Measurements from ENCODE around the gene CD34. TPM values are rescaled to one million over a fixed set of nuclear protein-coding genes. Genes with fewer than 3 reads are reported as not detected.

CD34 gene, protein sequence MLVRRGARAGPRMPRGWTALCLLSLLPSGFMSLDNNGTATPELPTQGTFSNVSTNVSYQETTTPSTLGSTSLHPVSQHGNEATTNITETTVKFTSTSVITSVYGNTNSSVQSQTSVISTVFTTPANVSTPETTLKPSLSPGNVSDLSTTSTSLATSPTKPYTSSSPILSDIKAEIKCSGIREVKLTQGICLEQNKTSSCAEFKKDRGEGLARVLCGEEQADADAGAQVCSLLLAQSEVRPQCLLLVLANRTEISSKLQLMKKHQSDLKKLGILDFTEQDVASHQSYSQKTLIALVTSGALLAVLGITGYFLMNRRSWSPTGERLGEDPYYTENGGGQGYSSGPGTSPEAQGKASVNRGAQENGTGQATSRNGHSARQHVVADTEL
- 10 to 100 TPM; 15.7 to 80.6 (median 22.2) TPM for total RNA-seq

GRCh38 chr1:207910591-207911354 lies at the start of gene CD34:
TSS of gene CD34 (minus strand) at chr1:207911125. CDS start at chr1:207911080, 45 bp downstream.
- TF ChIP-seq CTCF (IDR thresholded peaks at IDR 0.05), result no peak
- no peak for TF ChIP-seq POLR2A (IDR thresholded peaks at IDR 0.05)
- peak; percentile 21 to 61 (median 34) for TF ChIP-seq POLR2AphosphoS5 (IDR thresholded peaks at IDR 0.05)
- H3K4me1 ChIP-seq, result peaks cover 0 to 11% of the 10 kb centered on the region in 2 donors
- intact Hi-C loops (cut with DNase I; ENCODE audit: low total_unique reads), result no loop called here
- no peaks in the 10 kb centered on the region for H3K9me3 ChIP-seq
- peak within 1 kb of the TSS; percentile 56 to 92 for H3K27ac ChIP-seq
- DNase-seq (ENCODE audit: low spot score in 2 of 2), result no peak
- H3K36me3 ChIP-seq, result no peaks in the 10 kb centered on the region
- peaks cover 3 to 5% of the 10 kb centered on the region in 2 donors for H3K27me3 ChIP-seq
- H3K4me3 ChIP-seq, result peak within 1 kb of the TSS; percentile 53 to 83 (median 80)

- H3K27me3 ChIP-seq, result no peaks in the 10 kb centered on the region
- H3K4me3 ChIP-seq, result no peak overlapping the region
- intact Hi-C loops (cut with DNase I; ENCODE audit: low total_unique reads), result loop anchor here (5.0 kb wide), 1 partner anchor 73 kb away; no protein-coding TSS in a partner anchor
- no peak for TF ChIP-seq POLR2AphosphoS5 (IDR thresholded peaks at IDR 0.05)
- TF ChIP-seq CTCF (IDR thresholded peaks at IDR 0.05), result no peak
- no peak for TF ChIP-seq POLR2A (IDR thresholded peaks at IDR 0.05)
- peak overlapping the region; percentile 73 to 87 for H3K27ac ChIP-seq
- no peaks in the 10 kb centered on the region for H3K9me3 ChIP-seq
- peaks cover 0 to 12% of the 10 kb centered on the region in 2 donors for H3K4me1 ChIP-seq
- no peaks in the 10 kb centered on the region for H3K36me3 ChIP-seq
- no peak for DNase-seq (ENCODE audit: low spot score in 2 of 2)
Measured at GRCh38 chr1:207960346-207960745, 49.4 kb upstream of the CD34 start.

DNA sequence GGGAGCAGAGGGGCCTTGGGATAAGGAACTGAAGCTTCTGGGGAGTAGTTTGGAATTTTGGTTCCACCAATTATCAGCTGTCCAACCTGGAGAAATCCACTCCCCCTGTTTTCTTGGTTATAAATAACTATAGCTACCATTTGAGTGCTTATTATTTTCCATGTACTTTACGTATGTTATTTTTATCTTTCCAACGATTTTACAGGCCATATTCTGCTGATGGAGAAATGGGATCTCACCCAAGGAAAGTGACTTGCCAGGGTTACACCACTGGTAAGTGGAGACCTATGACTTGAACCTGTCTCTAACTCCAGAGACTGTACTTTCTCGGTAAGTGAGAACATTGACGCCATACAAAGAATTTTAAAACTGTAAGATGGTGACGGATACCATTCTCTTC lies 49.0 kb upstream of the CD34 start:
- H3K27ac ChIP-seq, result peak overlapping the region; percentile 73 to 87

GRCh38 chr1:207959141-207959825 lies 48.4 kb upstream of the CD34 start:
- peaks cover 0 to 12% of the 10 kb centered on the region in 2 donors for H3K4me1 ChIP-seq
- intact Hi-C loops (cut with DNase I; ENCODE audit: low total_unique reads), result no loop called here
- no peaks in the 10 kb centered on the region for H3K36me3 ChIP-seq
- H3K9me3 ChIP-seq, result no peaks in the 10 kb centered on the region
- peak; percentile 52 to 67 for DNase-seq (ENCODE audit: low spot score in 2 of 2)
- no peaks in the 10 kb centered on the region for H3K27me3 ChIP-seq
- TF ChIP-seq POLR2A (IDR thresholded peaks at IDR 0.05) (no peak), POLR2AphosphoS5 (IDR thresholded peaks at IDR 0.05) (peak in 2 of 3 donors; percentile 36 to 42)
- H3K4me3 ChIP-seq, result peak overlapping the region; percentile 50 to 72 (median 54)
- H3K27ac ChIP-seq, result peak overlapping the region; percentile 73 to 87

More for the DNA sequence above, 49.0 kb upstream of the CD34 start:
- no peak for DNase-seq (ENCODE audit: low spot score in 2 of 2)
- intact Hi-C loops (cut with DNase I; ENCODE audit: low total_unique reads), result loop anchor here (5.0 kb wide), 1 partner anchor 73 kb away; no protein-coding TSS in a partner anchor
- Histone ChIP-seq H3K4me3 (peak overlapping the region; percentile 50 to 72 (median 54)), H3K27me3 (no peaks in the 10 kb centered on the region), H3K36me3 (no peaks in the 10 kb centered on the region), H3K4me1 (peaks cover 0 to 12% of the 10 kb centered on the region in 2 donors), H3K9me3 (no peaks in the 10 kb centered on the region)
- TF ChIP-seq CTCF (IDR thresholded peaks at IDR 0.05) (no peak), POLR2A (IDR thresholded peaks at IDR 0.05) (no peak), POLR2AphosphoS5 (IDR thresholded peaks at IDR 0.05) (no peak)
